ENCODE measurements around the gene RAPGEF3.

RAPGEF3 gene

GRCh38 chr12:47789712-47790489 is 31.2 kb upstream of the RAPGEF3 start:
- DNase-seq, result no peak

GRCh38 chr12:47789141-47789540 is 30.5 kb upstream of the RAPGEF3 start:
- DNase-seq, result no peak

GRCh38 chr12:47787596-47788319 is 29.1 kb upstream of the RAPGEF3 start:
- DNase-seq, result no peak

GRCh38 chr12:47786662-47787280 is 28.1 kb upstream of the RAPGEF3 start:
- DNase-seq, result no peak

- DNase-seq, result no peak
Measured at GRCh38 chr12:47785887-47786661, 27.4 kb upstream of the RAPGEF3 start.

DNA sequence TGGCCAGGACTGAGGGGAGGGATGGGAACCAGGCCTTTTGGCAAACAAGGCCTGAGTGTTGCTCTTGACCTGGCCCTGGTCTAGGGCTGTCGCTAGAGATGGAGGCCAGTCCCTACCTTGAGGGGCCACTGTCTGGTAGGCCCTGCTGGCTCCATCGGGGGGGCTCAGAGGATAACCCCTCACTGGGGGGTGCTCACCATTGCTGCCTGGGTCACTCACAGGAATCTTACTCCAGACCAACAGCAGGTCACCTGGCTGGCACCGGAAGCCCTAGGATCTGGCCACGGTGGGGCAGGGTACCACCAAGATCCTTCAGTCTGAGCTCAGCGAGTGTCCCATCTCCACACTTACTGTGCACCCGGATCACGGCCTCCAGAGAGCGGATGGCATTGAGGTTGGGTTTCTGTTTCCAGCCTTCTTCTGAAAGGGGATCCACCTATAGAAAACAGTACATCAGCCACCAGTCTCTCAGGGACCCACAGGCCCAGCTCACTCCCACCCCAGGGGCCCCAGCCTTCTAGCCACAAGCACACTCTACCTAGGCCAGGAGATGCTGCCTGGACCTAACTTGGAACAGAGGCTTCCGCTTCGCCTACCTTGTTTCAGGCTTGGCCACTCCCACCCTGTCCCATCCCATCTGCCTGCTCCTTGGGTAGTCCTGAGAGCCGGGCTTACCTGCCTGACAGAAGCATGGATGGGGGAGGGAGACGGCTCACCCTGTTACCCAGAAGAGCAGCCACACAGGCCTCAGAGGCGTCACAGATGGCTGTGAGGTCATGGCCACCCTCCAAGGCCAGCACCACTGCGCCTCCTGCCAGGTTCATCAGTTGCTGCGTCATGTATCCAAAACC is 26.6 kb upstream of the RAPGEF3 start:
- DNase-seq, result no peak

- DNase-seq, result no peak
Measured at GRCh38 chr12:47783821-47784819, 25.4 kb upstream of the RAPGEF3 start.

DNA sequence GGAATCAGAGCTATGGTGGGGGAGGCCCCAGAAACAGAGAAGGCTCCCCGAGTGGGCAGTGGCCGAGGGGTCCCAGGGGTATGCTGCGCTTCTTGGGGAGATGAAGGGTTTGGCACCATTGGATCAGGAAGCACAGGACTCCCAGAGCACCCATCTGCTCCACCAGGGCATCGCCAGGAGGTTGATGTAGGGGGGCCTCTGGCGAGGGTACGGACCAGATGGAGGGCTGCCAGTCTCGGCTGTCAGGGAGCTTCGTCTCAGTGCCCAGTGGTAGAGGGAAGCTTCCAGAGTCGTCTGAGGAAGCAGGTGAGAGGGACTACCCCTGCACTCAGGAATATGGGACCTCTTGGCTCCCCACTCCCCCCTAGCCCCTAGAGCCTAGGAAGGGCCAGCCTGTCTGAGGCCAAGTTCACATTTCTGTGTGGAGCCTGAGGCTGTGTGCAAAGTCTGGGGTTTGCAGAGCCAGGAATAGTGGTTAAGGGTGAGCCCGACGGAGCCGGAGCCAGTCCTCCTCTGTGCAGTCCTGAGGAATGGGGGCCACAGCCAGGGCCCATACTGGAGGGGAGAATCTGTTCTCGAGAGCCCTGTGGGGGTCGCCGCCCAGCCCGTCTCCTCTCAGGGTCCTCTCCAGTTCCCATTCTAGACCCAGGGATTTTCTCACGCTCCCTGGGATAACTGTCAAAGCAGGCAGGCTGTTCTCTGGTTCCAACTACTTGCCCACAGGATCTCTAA is 24.5 kb upstream of the RAPGEF3 start:
- DNase-seq, result no peak

- no peak for DNase-seq
Measured at GRCh38 chr12:47782372-47782770, 23.7 kb upstream of the RAPGEF3 start.

- DNase-seq, result no peak
Measured at GRCh38 chr12:47781479-47782371, 23.0 kb upstream of the RAPGEF3 start.

- no peak for DNase-seq
Measured at GRCh38 chr12:47779943-47780504, 21.3 kb upstream of the RAPGEF3 start.

DNA sequence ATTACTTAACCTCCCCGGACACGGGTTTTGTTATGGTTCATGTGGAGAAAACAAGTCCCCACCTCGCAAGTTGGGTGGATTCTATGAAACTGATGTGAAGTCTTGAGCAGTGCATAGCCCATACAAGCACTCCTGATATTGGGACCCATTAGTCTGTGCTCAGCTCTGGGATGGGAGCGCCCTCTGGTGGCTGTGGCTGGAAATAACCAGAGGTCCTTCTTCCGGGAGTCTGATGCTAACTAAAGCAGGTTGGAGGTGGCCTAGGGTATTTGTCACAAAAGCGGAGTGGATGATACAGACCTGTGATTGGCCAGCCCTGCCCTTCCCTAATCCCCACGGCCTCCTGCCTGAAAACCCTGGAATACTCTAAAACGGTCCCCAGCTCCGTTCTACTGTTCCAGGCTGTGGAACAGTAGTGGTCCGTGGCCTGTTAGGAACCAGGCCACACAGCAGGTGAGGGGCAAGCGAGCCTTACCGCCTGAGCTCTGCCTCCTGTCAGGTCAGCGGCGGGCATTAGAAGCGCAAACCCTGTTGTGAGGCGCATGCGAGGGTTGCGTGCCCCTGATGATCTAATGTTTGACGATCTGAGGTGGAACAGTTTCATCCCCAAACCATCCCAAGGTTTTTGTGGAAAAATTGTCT is 20.7 kb upstream of the RAPGEF3 start:
- peak; percentile 16 to 74 for DNase-seq

GRCh38 chr12:47778881-47779280 is 20.2 kb upstream of the RAPGEF3 start:
- DNase-seq, result no peak

- DNase-seq, result no peak
Measured at GRCh38 chr12:47777741-47778558, 19.3 kb upstream of the RAPGEF3 start.

GRCh38 chr12:47777151-47777550 is 18.5 kb upstream of the RAPGEF3 start:
- DNase-seq, result no peak

DNA sequence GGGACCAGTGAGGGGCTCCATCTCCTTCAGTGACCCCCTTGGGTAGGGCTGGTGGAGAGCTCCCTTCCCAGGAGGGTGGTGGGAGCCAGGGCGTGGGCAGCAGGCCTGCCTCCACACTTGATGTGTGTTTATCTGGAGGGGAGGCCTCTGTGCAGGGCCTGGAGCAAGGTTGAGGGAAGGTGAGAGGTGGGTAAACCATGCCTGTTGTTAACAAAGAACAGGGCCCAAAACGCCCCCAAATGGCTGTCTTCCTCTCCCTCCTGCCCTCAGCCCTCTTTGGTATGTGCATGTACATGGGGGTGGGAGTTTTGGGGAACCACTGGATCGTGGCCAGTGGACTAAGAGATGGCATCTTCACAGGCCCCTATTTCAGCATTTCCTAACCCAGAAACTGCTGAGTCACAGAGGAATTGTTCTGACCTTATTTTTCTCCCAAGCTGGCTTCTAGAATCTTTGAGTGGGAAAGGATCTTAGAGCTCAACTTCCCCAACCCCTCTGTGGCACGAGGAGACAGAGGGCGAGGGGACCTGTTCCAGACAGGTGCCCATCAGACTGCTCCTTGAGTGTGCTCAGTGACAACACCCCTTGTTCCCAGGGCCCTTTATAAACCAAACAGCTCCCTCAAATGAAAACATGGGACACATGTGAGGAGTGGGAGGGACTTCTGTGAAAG is 17.9 kb upstream of the RAPGEF3 start:
- no peak for DNase-seq
